GM18873 (cell line): ENCODE data around the gene FARSA.
"Not testable (repeated sequence)": the region's sequence is repeated elsewhere in the genome, so short reads cannot be mapped to it uniquely, and the experiment has no call there.

ENCODE experiments used
- ATAC-seq: cut with Tn5 transposase; IDR thresholded peaks from one replicate; pipeline ENCODE4 v1.9.1; 2021; ENCODE audit warnings: mild to moderate bottlenecking, moderate library complexity, moderate number of reproducible peaks; ENCODE audit not compliant: unreplicated experiment, low FRiP score

FARSA gene

DNA sequence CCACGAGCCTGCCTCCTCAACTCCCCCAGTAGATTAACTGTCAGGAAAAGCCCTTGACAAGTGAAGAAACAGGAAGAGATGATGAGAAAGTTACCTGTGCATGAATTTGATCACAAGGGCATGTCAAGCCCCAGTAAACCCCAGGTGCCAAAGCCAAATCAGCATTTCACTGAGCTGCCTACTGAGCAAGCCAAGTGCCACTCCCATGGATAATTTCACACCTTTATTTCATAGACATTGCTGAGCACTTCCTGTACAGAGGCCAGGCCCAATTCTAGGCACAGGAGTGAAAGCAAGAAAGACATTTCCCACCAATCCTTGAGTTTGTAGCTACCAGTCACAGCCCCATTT is 21.1 kb upstream of the FARSA start:
- no peak for ATAC-seq

DNA sequence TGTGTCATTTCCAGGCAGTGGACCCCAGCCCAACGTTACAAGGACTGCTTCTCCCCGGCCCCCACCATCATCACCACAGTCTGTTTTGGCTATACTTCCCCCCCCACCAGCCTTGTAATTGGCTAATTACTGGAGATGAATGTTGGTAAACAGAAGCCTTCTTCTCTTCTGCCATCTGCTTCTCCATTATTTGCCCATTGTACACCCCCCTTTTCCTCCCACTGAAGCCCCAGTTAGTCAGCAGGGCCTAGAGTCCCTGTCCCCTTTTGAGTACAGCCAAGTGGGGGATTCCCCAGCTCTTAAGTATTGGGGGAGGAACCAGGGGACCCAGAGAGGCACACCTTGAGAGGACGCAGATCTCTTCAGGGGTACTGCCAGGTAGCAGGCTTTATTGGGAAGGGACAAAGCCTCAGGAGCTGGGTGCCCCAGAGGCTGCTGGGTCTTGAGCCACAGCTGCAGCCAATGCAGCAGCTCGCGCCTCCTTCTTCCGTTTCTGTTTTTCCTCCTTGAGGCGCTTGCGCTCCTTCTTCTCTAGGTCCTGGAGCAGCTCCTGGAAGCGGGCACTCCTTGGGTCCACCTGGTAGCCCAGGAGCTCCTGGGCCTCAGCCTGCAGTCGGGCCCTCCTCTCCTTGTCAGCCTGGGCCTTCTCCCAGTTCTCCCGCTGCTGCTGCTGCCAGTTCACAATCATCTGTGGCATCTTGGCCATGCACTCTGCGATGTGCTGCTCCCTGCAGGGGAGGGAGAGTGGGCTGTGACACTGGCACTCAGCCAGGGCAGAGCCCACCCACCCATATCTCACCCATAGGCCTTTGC is 20.5 kb upstream of the FARSA start:
- ATAC-seq: no peak

DNA sequence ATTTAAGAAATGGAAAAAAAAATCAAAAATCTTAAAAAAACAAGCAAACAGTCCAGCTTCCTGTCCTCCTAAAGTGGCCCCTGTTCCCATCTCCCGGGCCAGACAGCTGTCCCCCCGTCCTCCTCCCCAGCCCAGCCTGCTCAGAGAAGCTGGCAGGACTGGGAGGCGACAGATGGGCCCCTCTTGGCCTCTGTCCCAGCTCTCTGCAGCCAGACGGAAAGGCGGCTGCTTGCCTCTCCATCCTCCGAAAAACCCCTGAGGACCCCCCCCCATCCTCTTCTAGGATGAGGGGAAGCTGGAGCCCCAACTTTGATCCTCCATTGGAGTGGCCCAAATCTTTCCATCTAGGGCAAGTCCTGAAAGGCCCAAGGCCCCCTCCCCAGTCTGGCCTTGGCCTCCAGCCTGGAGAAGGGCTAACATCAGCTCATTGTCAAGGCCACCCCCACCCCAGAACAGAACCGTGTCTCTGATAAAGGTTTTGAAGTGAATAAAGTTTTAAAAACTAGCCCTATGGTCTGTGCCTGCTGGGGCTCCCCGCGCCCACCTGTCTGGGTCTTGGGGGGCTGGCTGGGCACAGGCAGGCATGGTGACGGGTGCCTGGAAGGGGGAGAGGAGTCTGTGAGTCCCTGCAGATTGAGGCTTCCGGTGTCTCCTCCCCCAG is 19.8 kb upstream of the FARSA start:
- no peak for ATAC-seq

DNA sequence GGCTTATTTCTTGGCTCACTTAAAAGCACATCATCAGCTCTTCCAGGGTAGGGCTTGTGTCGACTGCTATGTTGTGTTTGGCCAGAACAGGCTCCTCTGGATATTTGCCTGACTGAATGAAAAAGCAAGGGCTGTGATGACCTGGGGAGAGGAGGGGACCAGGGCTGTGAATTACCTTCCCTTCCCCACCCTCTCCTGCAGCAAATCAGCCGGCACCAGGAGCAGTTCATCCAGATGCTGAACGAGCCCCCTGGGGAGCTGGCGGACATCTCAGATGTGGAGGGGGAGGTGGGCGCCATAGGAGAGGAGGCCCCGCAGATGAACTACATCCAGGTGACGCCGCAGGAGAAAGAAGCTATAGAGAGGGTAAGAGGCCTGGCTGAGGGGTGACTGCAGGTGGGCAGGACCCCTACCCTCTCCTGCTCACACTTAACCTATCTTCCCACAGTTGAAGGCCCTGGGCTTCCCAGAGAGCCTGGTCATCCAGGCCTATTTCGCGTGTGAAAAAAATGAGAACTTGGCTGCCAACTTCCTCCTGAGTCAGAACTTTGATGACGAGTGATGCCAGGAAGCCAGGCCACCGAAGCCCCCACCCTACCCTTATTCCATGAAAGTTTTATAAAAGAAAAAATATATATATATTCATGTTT is 19.1 kb upstream of the FARSA start:
- ATAC-seq: no peak

- ATAC-seq: not testable (repeated sequence)
Measured at GRCh38 chr19:12952050-12952449, 18.5 kb upstream of the FARSA start.

DNA sequence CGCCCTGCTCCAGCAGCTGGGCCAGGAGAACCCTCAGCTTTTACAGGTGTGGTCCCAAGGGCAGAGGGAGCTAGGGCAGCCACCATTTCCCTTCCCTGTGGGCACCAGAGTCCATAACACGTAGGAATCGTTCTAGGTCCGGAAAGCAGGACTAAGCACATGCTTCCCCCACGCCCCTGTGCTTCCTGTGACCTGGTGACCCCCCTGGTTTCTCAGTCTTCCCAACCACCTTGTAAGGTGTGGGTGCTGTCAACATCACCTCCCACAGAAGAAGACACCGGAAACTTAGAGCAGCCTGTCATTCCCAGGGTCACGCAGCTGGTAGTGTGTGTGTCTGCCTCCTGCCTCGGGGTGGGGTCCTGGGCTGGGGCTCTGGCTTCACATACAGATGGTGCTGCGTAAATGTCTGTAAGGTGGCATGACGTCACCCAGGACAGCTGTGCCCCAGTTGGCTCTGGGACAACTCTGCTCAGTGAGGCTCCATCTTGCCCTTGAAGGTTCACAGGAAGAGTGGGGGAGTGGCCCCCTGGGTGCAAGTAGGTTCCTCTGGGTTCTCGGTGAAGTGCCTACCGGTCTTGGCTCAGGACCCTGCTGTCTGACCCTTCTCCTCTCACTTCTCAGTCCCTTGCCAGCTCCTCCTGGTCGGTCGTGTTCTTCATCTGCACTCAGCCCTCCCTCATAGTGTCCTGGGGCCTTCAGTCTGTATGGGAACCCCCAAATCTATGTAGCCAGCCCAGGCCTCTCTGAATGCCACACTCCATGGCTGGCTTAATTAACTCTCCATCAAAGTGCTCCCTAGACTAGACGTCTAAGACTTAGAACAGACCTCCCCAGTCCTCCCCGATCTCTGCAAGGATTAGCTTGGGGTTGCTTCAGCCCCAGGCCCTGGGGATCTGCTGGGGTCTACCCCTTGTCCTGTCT is 16.1 kb upstream of the FARSA start:
- no peak for ATAC-seq

- ATAC-seq: no peak
Measured at GRCh38 chr19:12948612-12949362, 15.3 kb upstream of the FARSA start.

DNA sequence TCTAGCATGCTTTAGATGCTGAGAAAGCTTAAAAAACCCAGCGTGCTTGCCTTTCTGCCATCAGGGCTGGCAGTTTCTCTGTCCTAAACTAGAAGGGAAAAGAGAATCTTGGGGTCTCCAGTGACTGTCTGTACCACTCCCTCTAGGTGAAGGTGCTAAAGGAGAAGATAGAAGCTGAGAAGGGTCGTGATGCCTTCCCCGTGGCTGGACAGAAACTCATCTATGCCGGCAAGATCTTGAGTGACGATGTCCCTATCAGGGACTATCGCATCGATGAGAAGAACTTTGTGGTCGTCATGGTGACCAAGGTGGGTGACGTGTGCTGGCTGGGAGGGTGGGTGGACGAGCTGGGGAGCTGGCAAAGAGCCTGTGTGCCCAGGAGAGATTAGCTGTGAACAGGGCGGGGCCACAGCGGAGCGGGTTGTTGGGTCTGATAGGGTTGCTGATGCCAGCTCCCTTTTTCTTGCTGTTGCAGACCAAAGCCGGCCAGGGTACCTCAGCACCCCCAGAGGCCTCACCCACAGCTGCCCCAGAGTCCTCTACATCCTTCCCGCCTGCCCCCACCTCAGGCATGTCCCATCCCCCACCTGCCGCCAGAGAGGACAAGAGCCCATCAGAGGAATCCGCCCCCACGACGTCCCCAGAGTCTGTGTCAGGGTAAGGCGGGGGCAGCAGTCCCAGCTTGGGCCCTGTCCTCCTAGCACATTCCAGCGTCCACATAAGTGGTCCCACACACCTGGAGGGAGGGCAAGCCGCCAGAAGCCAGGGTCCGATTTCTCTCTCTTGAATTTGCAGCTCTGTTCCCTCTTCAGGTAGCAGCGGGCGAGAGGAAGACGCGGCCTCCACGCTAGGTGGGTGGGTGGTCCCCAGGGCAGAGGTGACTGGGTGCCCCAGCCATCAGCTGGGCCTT is 14.4 kb upstream of the FARSA start:
- ATAC-seq: no peak

GRCh38 chr19:12946731-12947496 is 13.4 kb upstream of the FARSA start:
- no peak for ATAC-seq

DNA sequence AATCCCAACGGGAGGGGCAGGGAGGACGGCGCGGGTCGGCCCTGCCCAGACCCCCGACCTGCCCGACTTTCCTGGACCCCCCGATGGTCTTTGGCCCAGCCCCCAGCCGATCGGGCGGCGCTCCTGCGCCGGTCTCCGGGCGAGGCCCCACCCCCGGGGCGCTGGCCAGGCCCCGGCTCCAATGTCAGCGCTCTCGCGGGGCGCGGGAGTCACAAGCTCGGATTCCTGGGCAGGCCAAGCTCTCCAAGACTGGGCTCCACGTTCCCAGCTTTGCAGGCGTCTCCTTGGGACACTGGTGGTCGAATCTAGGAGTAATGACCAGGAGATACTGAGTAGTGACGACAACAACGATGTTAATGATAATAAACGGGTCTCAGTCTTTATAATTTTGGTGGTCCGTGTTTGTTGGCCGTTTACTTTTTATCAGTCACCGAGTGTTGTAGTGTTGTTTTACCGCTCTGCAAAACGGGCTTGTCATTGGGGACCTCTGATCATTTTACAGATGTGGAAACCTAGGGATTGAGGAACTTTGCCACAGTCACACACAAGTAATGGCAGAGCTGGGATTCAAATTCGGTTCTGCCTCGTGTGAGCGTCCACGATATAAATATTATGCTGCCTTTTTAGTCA is 12.7 kb upstream of the FARSA start:
- ATAC-seq: peak; percentile 20

DNA sequence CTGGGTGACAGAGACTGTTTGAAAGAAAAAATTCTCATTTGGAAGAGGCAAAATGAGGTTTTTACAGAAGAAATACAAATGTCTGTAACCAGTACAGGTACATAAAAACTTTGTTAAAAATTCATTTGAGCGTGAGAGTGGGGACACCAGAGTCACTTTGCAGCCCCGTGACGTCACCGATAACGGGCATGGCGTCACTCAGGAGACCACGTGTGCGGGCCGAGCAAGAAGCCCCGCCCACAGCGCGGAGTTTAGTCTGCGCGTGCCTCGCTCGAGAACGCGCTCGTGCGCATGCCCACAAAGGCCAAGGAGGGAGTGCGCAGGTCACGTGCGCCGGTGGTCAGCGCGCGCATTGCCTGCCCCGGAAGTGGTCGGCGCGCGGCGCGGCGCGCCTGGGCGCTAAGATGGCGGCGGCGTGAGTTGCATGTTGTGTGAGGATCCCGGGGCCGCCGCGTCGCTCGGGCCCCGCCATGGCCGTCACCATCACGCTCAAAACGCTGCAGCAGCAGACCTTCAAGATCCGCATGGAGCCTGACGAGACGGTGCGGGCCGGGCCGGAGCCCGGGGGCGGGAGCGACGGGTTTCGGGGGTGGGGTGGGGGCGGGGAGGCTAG is 12.1 kb upstream of the FARSA start, which contains the start of gene RAD23A:
RAD23A (plus strand) TSS at position 384 of the 613 bp plus-strand sequence; CDS start at position 471, 87 bp downstream.
- peak; percentile 77 for ATAC-seq

- ATAC-seq: no peak
Measured at GRCh38 chr19:12944104-12944674, 10.7 kb upstream of the FARSA start.

GRCh38 chr19:12943437-12944044 is 10.0 kb upstream of the FARSA start:
- no peak for ATAC-seq

DNA sequence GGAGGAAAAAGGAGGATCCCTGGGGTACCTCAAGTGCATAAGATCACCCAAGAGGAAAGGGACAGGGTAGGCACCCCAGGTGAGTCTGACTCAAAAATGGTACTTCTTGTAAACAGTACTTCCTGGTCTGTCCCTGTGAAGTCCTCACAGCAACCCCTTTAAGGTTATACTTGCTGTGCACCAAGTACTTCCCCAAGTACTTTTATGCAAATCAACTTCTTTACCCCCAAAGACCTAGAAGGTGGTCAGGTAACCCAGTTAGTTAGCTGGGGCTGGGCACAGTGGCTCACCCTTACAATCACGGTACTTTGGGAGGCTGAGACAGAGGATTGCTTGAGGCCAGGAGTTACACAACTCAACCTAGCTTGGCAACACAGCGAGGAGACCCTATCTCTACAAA is 7.4 kb upstream of the FARSA start:
- ATAC-seq: no peak

DNA sequence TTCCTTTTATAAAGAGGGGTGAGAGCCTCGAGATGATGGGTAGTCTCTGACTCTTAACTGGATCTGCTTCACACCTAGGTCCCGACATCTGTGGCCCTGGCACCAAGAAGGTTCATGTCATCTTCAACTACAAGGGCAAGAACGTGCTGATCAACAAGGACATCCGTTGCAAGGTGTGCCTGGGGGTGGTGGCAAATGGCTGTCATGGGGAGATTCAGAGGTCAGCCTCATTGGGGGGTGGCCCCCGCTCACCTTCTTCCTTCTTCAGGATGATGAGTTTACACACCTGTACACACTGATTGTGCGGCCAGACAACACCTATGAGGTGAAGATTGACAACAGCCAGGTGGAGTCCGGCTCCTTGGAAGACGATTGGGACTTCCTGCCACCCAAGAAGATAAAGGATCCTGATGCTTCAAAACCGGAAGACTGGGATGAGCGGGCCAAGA is 6.5 kb upstream of the FARSA start:
- no peak for ATAC-seq
